ENCODE data around the gene ISCA1.
"Not testable (repeated sequence)": the region's sequence is repeated elsewhere in the genome, so short reads cannot be mapped to it uniquely, and the experiment has no call there.

Gene ISCA1

DNA sequence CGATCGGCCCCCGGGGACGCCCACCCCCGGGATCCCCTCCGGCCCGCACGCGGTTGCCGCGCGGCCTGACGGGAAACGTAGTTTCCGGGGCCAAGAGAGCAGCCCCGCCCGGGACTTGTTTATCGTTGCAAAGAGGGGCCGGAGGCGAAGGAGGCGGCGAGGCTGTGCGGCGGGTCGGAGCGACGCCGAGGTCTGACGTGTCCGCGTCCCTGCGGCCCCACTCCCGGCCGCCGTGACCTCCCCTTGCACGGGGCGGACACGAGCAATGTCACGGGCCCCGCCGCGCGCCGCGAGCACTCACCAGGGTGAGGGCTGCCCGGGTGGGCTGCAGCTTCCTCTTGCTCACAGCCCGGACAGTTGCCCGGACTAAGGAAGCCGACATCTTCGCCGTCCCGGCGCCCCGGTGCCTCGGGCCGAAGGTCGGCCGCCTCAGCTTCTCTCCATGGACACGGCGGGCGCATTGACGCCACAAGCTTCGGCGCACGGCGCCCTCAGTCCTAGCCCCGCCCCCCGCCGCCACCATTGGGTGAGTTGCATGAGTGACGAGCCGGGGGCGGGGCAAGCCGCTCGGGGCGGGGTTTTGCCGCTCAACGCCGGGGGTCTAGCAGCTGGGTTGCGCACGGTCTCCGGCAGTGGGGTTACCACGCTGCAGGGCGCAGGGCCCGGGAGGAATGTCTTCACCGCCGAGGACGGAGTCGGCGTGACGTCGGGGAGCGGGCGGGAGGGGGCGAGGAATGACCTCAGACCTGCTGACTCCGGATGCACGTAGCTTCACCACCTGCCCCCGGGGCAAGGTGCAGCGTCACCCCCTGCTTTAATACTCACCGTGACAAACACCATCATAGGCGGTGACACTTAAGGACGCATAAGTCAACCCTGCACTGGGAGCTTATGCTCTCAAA is at the start of gene ISCA1:
Gene ISCA1, minus strand, starts transcription at position 462 of the 902 bp plus-strand sequence. Its CDS starts 80 bp downstream, at position 382.
- DNase-seq, result peak; percentile 94

DNA sequence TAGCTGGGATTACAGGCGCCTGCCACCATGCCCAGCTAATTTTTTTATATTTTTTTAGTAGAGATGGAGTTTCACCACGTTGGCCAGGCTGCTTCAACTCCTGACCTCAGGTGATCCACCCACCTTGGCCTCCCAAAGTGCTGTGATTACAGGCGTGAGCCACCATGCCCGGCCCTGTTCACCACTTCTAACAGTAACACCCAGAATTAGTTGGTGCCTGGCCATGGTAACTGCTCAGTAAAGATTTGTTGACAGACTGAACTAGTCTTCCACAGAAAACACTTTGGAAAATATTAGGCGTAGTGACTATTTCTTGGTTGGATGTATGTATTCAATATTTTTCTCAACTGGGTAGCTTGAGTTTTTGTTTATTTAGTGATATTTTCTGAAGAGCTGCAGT is 47.8 kb upstream of the ISCA1 start:
- DNase-seq, result no peak

DNA sequence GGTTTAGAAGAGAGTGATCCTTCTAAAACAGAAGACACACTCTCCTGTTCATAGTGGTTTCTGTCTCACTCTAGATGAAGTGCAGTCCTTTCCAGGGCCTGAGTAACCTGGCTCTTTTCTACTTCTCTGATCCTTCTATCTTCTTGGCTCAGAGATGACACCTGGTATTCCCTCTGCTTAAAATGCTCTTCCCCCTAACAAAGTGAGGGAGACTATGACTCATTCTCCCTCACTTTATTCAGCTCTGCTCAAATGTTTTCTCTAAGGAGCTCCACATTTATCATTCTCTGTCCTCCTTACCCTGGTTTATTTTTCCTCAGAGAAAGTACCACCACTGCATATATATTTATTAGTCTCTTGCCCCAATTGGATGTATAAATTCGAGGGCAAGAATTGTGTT is 47.3 kb upstream of the ISCA1 start:
- no peak for DNase-seq

DNA sequence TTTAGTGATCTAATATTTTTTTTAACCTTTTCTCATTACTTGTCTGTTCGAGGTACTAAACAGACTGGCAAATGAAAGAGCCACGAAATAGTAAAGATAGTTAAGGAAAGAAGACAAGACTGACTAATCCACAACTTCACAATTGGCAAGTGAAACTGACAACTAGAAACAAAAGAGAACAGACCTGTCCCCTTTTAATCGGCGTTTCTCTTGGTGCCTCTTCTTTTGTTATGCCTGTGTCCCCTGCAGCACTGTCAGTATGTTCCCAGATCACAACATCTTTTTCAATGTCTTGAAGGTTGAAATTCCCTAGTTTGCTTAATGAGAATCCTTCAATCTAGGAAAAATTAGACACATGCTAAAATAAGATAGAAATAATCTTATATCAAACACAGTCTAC is 45.8 kb upstream of the ISCA1 start:
- DNase-seq, result no peak

DNA sequence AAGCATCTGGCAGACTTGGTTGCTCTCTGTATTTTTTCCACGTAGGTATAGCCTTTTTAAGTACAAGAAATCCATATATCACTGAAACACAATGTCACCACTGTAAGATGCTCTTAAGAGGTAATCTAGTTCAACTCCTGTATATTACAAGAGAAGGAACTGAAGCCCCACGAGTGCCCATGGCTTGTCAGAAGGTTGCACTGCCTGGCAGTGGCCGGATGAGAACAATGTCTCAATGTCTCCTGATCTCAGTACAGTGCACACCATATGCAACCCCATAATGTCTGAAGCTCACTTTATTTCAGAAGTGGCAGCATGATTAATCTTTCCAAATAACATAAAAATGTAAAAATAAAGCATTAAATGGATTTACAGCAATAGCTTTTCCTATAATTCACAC is 44.2 kb upstream of the ISCA1 start:
- no peak for DNase-seq

DNA sequence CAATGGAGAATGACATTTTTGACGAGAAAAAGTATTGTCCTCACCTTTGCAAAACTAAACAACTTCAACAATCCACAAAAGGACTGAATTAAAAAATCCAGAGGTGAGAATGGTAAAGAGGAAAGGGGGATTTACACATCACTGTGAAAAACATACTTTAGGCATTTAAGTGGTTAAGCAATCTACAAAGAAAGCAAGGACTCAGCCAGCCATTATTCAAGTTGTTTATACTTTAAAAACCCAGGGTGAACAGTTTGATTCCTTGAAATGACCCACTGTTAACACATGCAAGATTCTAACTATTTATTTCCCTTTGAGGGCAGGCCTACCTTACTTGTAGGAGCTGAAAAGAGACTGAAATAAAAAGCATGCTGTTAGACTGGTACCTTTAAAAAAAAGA is 42.6 kb upstream of the ISCA1 start:
- no peak for DNase-seq

DNA sequence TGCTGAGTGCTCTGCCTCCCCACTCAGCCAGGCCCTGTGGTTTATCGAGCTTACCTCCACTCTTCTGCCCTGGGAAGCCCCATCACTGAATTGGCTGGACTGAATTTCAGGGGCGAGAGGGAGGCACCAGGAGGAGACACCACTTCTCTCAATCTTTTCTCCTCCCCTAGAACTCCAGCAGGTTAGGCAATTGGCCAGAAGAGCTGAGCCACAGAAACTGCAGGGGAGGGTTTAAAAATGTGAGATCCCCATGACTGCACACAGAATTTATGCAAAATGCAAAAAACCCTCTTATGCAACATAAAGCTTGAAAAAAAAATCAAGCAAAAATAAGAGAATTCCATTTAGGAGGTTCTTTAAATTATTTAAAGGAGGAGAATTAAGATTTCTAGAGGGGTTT is 42.0 kb upstream of the ISCA1 start:
- DNase-seq, result peak; percentile 6

DNA sequence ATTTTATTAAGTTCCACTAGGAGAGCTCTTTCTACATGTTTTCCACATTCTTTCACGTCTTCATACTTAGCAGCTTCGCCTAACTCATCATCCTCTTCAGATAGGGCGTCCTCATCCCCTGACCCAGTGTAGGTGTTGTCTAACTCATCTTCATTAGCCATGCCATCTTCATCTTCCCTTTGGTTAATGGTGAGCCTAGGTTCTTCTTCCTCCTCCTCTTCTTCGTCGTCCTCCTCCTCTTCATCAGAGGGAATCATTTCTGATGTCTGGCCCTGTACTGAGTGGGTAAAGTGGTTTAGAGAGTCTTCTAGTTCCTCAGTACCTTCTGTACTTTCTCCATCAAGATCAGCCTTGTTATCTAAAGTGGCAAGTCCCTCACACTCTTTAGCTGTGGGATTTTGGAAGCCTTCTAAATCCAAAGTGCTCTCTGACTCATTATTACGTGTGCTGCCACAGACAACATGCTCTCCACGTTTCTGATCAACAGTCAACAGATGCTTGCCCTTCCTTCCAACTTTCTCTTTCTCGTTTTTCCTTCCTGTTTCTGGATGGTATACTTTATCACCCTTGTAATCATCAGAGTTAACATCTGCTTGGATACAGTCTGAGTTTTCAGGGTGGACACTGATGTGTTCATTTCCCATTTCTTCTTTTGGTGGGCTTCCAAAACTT is 40.8 kb upstream of the ISCA1 start:
- peak; percentile 16 for DNase-seq

DNA sequence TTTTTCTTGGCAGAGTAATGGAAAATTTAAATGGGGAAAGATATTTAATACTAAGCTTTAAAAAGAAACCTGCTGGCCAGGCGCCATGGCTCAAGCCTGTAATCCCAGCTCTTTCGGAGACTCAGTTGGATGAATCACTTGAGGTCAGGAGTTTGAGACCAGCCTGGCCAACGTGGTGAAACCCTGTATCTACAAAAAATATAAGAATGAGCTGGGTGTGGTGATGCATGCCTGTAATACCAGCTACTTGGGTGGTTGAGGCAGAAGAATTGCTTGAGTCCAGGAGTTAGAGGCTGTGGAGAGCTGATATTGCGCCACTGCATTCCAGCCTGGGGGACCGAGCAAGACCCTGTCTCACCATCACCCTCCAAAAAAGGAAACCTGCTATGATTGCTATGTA is 39.0 kb upstream of the ISCA1 start:
- no peak for DNase-seq

DNA sequence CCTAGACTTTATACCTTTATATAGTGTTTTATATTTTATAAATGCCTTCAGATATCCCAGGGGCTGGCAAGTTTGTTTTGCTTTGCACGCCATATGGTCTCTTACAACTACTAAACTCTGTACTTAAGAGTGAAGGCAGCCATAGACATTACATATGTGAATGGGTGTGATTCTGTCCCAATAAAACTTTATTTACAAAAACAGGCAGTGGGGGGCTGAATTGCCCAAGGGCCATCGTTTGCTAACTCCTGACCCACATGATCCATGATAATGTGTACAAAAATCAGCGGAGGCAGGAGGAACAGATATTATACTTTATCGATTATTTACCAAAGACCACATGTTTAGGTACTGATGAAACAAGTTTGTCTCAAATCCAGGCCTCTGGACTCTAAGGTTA is 35.8 kb upstream of the ISCA1 start:
- no peak for DNase-seq

DNA sequence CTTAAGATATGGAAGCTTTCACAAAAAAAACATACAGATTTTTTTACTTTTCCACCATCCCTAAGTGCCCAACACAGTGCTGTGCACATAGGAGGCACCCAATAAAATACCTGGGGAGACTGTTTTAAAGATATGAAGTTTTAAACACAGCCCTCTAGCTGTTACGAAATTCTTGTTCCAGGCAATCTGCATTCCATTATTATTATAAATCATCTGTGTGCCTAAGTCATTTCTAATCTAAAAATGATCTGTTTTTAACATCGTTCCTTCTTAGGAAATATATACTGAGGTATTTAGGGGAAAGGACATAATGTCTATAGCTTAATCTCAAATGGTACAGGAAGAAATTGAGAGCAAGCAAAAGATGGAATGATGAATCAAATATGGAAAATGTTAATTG is 32.7 kb upstream of the ISCA1 start:
- DNase-seq, result no peak

DNA sequence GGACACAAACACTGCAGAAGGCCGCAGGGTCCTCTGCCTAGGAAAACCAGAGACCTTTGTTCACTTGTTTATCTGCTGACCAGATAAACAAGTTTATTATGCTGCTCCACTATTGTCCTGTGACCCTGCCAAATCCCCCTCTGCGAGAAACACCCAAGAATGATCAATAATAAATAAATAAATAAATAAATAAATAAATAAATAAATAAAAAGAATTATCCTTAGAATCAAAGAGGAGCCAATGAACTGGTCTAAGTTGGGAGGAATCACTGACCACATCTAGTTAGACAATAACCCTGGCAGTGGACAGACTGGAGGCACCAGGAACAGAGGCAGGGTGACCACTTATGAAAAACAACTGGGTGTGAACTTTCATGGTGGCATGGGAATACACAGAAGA is 30.6 kb upstream of the ISCA1 start:
- not testable (repeated sequence) for DNase-seq

DNA sequence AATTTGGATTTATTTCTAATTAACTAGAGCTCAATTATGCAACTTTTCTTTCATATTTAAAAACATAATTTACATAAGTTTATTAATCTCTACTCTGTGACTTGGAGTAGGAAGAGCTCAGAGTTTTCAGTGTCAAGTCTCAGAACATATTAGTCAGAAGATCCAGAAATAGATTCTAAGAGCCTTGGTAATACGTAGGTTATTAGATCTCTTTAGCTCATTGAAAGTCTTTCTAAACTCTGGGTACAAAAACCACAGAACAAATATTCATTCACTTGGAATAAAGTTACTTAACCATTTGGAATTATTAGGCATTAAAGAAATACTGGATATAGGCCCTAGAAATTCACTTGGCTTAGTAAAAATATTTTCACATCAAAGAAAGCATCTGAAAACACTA is 26.3 kb upstream of the ISCA1 start:
- no peak for DNase-seq

DNA sequence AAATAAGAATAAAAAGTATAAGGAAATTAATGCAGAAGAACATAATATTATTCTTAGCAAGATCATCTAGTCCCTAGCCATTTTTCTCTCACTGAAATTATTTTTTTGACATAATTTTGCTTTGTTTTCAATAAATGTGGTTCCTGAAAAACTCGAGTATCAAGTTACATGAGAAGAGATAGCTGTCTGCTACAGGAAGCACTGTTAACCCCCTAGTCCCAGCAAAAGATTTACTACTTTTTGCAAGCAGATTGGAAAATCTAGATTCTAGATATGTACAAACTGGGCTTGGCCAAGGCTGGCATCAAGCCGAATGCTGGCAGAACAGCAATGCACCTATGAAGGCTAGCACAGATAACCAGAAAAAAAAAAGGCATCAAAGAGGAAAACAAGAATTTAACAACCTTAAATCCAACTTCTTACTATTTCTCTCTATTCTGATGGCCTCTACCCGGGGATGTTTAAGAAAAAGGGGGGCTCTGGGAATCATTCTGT is 21.9 kb upstream of the ISCA1 start:
- DNase-seq, result no peak

DNA sequence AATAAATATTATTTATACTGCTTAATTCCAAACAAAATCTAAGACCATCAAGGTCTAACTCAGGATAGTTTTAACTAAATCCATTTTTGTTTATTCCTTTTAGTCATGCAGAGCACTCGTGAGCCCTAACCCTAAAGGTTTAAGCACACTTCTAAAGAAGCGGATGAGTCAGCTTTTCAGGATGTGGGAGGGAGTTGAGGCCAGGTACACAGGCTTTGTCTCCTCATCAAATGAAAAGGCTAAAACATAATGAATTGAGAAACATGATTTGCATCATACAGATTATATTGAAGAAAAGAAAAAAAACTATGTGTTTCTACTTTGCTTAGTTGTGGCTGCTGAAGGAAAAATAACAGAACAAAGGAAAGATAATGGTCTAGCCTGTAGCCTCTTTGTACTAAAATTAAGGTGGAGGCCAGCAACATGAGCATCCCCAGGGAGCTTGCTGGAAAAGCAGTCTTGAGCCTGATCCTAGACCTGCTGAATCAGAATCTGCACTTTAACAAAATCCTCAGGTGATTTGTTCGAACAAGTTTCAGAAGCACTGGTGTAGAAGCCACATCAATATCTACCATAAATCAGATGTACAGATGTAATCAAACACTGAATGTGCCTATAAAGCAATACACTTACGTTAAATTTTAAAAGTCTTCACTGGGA is 21.1 kb upstream of the ISCA1 start:
- DNase-seq, result no peak

DNA sequence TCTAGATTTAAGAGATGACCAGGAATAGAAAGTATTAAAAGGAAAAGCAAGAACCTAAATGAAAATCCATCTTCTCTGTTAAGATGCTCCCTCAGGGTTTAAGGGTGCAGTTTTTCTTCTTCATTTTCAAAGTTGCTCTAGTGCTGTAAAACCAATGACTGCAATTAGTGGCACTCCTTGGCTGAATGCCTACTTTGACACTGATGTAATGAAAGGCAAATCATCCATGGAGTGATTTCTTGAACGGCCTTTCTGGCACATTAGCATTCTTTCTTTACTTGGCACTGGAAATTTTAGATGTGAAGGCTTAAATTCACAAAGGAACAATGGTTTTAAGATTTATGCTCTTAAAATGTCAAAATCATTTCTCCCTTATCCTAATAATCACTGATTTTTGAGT is 19.3 kb upstream of the ISCA1 start:
- DNase-seq, result no peak

DNA sequence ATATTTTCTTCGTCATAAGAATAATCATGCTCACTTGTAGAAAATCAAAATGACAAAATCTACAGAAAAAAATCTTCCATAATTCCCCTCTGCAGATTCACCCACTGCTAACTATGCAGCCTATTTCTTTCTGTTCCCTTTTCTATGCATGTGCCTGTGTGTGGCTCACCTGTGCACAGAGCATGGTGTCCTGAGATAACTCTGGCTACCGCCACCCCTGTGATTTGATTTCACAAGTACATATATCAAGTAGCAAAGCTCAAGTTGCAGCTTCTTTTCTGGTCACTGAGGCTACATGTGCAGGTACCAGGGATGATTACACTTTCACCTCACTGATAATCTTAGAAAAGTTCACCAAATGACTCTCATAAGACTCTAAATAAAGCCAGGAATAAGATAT is 18.4 kb upstream of the ISCA1 start:
- no peak for DNase-seq

DNA sequence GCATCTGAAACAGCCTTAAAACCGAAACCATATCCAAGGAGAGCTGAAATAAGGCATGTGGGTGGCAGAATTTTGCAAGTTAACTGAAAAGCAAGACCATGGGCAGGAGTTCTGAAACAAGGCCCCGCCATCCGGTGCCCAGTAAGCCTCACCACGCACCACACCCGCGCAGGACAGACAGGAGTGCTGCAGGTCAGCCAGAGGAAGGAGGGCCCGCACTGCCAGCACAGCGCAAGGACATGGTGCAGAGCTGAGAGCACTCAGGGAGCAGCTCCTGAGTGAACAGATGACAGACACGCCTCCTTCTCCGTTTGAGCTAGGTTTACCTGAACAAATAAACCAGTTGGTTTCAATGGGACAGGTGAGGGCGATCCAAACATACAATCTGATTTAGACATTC is 16.5 kb upstream of the ISCA1 start:
- DNase-seq, result peak; percentile 15

DNA sequence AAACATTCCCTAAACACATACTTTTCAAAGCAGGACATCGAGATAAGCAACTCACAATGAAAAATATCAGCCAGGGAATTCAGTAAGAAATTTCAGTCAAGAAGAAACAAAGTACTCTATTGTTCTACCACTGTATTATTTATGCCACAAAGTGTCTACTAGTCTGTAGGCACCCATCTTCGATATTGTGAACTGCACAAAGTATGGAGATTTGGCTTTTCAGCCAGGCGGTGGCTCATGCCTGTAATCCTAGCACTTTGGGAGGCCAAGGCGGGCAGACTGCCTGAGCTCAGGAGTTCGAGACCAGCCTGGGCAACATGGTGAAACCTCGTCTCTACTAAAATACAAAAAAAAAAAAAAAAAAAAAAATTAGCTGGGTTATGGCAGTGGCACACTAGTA is 8.0 kb upstream of the ISCA1 start:
- not testable (repeated sequence) for DNase-seq

DNA sequence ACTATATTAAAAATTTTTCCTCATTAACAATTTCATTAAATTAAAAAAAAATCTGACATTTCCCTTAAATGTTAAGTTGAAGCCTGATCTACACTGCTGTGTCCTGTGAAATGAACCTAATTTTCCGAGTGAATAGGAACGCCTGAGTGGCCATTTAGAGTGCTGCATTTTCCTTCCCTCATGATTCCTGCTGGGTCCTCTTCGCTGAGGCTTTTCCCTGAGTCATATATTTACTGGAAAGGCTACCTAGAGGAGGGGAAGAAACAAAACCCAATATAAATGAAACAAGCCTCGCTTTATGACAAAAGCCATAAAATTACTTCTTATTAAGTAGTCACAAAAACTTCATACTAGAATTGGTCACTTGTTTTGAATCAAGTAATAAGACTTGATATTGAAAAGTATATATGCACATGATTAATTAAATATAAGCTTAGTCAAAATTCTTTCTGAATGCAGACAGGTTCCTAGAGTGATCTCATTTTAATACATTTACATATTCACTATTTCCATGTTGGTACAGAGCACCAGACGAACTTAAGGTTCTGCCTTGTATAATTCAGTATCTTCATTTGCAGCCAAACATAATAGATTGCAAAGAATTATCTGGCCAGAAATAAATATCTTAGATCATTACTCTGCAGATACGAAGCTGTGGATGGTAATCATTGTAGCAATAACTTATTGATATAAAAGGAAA is 6.3 kb upstream of the ISCA1 start:
- no peak for DNase-seq

DNA sequence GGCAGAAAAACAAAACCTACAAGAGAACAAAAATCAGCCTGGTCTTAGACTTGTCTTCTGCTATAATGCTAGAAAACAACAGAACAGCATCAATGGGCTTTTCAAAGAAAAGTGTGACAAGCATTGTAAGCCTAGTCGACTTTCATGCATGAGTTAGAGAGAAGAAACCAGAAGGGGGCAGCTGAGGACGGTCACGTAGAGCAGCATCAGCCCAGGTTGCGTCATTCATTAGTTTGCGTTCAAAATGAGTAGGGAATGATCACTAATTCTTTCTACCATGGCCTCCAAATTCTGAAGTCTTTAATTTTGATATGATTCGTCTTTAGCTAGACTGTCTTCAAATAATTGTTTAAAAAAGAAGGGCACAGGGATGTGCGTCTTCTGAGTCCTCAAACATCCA is 4.7 kb upstream of the ISCA1 start:
- peak; percentile 56 for DNase-seq

DNA sequence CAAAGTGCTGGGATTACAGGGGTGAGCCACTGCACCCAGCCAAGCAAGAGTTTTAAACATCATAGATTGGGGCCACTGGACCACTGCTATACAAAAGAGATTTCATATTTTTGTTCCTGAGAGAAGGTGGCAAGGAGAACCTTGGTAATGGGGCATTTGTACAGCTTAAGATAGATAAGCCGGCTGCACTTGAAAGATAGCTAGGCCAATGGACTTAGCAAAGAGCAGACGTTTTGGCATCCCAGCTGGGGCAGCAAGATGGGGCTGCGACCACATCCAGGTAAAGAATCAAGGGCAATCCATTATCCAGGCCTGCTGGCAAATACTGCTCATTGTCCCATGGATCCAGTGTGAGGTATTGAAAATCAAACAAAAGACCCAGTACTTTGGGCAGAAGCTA is 3.9 kb upstream of the ISCA1 start:
- no peak for DNase-seq

DNA sequence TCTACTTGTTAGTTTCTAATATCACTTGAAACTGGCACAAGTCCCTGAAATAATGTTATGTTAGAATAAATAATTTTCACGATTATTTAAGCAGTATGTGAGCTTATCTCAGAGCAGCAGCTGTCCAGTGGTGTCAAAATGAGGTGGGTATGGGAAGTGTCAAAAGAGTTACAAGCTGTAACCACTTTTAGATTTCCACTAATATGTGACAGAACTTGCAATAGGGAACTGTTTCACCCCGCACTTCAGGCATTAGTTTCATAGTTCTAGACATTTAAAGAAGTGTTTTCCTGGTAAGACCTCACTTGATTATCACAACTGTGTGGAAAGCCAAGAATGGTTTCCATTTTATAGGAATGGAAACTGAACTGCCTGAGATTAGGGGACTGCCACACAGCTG is 2.9 kb upstream of the ISCA1 start:
- DNase-seq, result peak; percentile 84

All from inflammatory macrophage treated with lipopolysaccharide for 4 hours (primary cell).